ENCODE results near the gene SPECC1. TPM values are rescaled to one million over a fixed set of nuclear protein-coding genes. Genes with fewer than 3 reads are reported as not detected.

SPECC1 gene
- total RNA-seq, 1 donor from 2014 or later: 38.0 TPM

DNA sequence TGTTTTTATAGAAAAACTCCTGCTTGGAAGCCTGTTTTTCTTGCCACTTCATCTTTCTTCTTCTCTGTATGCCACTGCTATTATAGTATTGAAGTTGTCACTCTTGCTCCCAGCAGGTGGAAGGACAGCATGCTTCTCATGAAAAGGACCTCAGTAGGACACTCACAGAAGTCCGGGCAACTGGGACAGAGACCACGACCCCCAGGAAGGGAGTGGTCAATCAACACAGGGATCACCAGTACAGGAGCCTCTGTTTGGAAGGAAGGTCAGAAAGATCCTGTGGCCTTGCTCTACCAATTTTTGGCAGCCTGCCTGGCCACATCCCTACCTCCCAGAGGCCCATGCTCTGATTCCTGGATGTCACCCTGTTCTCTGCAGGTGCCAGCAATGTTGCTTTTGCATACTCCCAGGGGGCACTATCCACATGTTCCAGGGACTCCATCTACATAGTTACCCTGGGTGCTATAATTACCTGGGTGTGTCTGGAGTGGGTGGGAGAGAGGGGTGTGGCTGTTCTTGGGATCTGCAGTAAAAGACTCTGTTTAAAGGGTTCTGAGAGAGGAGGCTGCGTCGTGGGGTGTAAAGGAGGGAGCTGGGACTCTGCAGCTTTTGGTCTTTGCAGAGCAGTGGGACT is 17.8 kb upstream of the SPECC1 start:
- Mint-ChIP-seq H3K9me3 (peaks cover 4% of the 10 kb centered on the region), H3K27me3 (peaks cover 10% of the 10 kb centered on the region), H3K4me3 (no peak overlapping the region), H3K36me3 (no peaks in the 10 kb centered on the region), H3K27ac (no peak overlapping the region), H3K4me1 (ENCODE audit: unreplicated experiment) (peaks cover 11% of the 10 kb centered on the region)
- no peak for TF ChIP-seq CTCF (conservative IDR thresholded peaks at IDR 0.05)
- no peak for DNase-seq (ENCODE audit: extremely low spot score, unreplicated experiment)

DNA sequence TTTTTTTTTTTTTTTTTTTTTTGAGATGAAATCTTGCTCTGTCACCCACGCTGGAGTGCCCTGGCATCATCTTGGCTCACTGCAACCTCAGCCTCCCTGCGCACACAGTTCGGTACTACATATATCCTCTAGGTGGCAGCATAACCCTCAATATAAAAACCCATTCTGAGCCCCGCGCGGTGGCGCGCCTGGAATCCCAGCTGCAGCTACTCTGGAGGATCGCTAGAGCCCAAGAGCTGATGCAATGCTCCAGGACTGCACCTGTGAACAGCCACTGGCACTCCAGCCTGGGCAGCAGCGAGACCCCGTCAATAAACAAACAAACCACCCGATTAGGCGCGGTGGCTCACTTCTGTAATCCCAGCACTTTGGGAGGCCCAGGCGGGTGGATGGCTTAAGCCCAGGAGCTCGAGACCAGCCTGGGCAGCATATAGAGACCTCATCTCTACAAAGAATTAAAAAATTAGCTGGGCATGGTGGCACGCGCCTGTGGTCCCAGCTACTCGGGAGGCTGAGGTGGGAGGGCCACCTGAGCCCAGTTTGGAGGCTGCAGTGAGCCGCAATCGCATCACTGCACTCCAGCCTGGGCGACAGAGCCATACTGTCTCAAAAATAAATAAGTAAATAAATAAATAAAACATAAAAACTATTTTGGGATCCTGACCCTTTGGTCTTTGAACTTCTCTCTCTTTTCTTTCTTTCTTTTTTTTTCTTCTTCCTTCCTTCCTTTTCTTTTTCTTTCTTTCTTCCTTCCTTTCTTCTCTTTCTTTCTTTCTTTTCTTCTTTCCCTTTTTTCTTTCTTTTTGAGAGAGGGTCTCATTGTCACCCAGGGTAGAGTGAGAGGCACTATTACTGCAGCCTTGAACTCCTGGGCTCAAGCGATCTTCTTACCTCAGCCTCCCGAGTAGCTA is 16.1 kb upstream of the SPECC1 start:
- peak; percentile 86 for TF ChIP-seq CTCF (conservative IDR thresholded peaks at IDR 0.05)
- H3K9me3 Mint-ChIP-seq: no peaks in the 10 kb centered on the region
- peaks cover 5% of the 10 kb centered on the region for H3K4me1 Mint-ChIP-seq (ENCODE audit: unreplicated experiment)
- peak overlapping the region; percentile 31 for H3K27ac Mint-ChIP-seq
- H3K36me3 Mint-ChIP-seq: no peaks in the 10 kb centered on the region
- DNase-seq (ENCODE audit: extremely low spot score, unreplicated experiment): peak; percentile 88
- peaks cover 10% of the 10 kb centered on the region for H3K27me3 Mint-ChIP-seq
- H3K4me3 Mint-ChIP-seq: peak overlapping the region; percentile 49

DNA sequence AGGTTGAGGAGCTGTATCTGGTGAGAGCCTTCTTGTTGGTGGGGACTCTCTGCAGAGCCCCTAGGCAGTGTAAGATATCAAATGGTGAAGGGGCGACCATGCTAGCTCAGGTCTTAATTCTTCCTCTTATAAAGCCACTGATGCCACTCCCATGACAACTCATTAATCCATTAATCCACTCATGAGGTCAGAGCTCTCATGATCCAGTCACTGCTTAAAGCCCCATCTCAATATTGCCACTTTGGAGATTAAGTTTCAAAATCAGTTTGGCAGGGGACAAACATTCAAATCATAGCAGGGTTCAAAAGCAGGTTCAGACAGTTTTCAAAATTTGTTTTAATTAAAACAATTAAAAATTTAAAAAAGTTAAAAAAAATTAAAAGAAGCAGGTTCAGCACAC is 13.1 kb upstream of the SPECC1 start:
- TF ChIP-seq CTCF (conservative IDR thresholded peaks at IDR 0.05): no peak
- Mint-ChIP-seq H3K4me3 (no peak overlapping the region), H3K9me3 (no peaks in the 10 kb centered on the region), H3K27ac (no peak overlapping the region), H3K36me3 (no peaks in the 10 kb centered on the region), H3K4me1 (ENCODE audit: unreplicated experiment) (peaks cover 5% of the 10 kb centered on the region), H3K27me3 (peaks cover 10% of the 10 kb centered on the region)
- DNase-seq (ENCODE audit: extremely low spot score, unreplicated experiment): no peak

- no peaks in the 10 kb centered on the region for H3K9me3 Mint-ChIP-seq
- H3K4me1 Mint-ChIP-seq (ENCODE audit: unreplicated experiment): peaks cover 5% of the 10 kb centered on the region
- DNase-seq (ENCODE audit: extremely low spot score, unreplicated experiment): no peak
- H3K36me3 Mint-ChIP-seq: no peaks in the 10 kb centered on the region
- H3K4me3 Mint-ChIP-seq: no peak overlapping the region
- H3K27ac Mint-ChIP-seq: no peak overlapping the region
- no peak for TF ChIP-seq CTCF (conservative IDR thresholded peaks at IDR 0.05)
- H3K27me3 Mint-ChIP-seq: peaks cover 10% of the 10 kb centered on the region
Observed at GRCh38 chr17:19996502-19996901, 12.7 kb upstream of the SPECC1 start.

GRCh38 chr17:20008242-20009051 is 712 bp upstream of the SPECC1 start:
- peak overlapping the region; percentile 97 for H3K4me3 Mint-ChIP-seq
- H3K36me3 Mint-ChIP-seq: no peaks in the 10 kb centered on the region
- H3K9me3 Mint-ChIP-seq: no peaks in the 10 kb centered on the region
- peaks cover 74% of the 10 kb centered on the region for H3K27me3 Mint-ChIP-seq
- no peak for DNase-seq (ENCODE audit: extremely low spot score, unreplicated experiment)
- peaks cover 4% of the 10 kb centered on the region for H3K4me1 Mint-ChIP-seq (ENCODE audit: unreplicated experiment)
- peak overlapping the region; percentile 41 for H3K27ac Mint-ChIP-seq
- TF ChIP-seq CTCF (conservative IDR thresholded peaks at IDR 0.05): no peak
